AG09309 (cell line): Measurements from ENCODE around the gene FAAP100.

Source experiments
- DNase-seq: peaks from one replicate; pipeline ENCODE4 v3.0.0-alpha.2; 2010; ENCODE audit warnings: low read depth
- H3K4me3 ChIP-seq: 2 replicates; pipeline ENCODE4 v1.5.1; 2011; ENCODE audit warnings: mild to moderate bottlenecking, low read depth, low read length, moderate library complexity; ENCODE audit not compliant: control insufficient read depth
- TF ChIP-seq, protein P1 (sequence below): IDR thresholded peaks from 2 replicates; pipeline ENCODE4 v1.5.1; 2011; ENCODE audit warnings: mild to moderate bottlenecking, low read depth, low read length, inconsistent platforms; ENCODE audit not compliant: insufficient read depth, control insufficient read depth; ENCODE audit errors: missing control alignments

Gene FAAP100

DNA sequence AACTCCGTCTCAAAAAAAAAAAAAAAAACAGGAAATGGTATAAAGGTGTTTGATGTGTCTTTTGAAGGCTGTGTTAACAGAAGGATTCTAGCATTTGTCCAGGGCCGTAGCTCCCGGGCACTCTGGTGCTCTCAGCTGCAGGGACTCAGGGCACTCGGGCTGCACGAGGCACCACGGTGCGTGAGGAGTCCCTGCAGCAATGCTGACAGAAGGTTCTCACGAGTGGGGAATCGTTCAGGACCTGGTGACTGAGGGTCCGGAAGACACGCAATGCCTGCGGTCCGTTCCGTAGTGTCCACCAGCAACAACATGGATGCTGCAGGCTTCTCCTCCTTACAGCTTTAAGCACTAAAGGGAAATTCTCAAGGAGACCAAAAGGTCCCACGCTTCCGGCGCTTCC lies 12.6 kb upstream of the FAAP100 start:
- DNase-seq: no peak
- H3K4me3 ChIP-seq: no peak overlapping the region
- TF ChIP-seq, protein P1, sequence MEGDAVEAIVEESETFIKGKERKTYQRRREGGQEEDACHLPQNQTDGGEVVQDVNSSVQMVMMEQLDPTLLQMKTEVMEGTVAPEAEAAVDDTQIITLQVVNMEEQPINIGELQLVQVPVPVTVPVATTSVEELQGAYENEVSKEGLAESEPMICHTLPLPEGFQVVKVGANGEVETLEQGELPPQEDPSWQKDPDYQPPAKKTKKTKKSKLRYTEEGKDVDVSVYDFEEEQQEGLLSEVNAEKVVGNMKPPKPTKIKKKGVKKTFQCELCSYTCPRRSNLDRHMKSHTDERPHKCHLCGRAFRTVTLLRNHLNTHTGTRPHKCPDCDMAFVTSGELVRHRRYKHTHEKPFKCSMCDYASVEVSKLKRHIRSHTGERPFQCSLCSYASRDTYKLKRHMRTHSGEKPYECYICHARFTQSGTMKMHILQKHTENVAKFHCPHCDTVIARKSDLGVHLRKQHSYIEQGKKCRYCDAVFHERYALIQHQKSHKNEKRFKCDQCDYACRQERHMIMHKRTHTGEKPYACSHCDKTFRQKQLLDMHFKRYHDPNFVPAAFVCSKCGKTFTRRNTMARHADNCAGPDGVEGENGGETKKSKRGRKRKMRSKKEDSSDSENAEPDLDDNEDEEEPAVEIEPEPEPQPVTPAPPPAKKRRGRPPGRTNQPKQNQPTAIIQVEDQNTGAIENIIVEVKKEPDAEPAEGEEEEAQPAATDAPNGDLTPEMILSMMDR: no peak

DNA sequence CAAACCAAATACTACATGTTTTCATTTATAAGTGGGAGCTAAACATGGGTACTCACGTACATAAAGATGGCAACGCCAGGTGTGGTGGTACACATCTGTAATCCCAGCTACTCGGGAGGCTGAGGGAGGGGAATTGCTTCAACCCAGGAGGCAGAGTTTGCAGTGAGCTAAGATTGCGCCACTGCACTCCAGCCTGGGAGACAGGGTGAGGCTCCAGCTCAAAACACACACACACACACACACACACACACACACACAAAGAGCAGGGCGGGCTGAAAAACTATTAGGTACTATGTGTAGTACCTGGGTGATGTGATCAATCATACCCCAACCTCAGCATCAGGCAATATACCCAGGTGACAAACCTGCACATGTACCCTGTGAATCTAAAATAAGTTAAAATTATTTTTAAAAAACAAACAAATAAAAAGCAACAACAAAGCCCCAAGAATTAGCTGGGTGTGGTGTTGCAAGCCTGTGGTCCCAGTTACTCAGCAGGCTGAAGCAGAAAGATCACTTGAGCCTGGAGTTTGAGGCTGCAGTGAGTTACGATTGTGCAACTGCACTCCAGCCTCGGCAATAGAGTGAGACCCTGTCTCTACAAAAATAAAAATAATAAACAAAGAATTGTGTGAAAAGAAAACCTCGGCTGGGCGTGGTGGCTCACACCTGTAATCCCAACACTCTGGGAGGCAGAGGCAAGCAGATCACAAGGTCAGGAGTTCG lies 11.9 kb upstream of the FAAP100 start:
- peak; percentile 89 for DNase-seq
- TF ChIP-seq, protein P1: no peak
- H3K4me3 ChIP-seq: no peak overlapping the region

DNA sequence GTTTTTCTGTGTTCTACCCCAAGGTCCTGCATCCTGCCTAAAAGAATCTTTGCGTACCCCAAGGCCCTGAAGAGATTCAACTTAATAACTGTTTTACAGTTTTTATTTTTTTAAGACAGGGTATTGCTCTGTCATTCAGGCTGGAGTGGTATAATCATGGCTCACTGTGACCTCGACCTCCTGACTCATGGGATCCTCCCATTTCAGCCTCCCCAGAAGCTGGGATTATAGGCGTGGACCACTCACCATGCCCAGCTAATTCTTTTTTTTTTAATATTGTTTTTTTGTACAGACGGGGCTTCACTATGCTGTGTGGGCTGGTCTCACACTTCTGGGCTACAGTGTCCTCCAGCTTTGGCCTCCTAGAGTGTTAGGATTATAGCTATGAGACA lies 9.3 kb upstream of the FAAP100 start:
- DNase-seq: no peak
- no peak overlapping the region for H3K4me3 ChIP-seq
- TF ChIP-seq, protein P1: no peak

DNA sequence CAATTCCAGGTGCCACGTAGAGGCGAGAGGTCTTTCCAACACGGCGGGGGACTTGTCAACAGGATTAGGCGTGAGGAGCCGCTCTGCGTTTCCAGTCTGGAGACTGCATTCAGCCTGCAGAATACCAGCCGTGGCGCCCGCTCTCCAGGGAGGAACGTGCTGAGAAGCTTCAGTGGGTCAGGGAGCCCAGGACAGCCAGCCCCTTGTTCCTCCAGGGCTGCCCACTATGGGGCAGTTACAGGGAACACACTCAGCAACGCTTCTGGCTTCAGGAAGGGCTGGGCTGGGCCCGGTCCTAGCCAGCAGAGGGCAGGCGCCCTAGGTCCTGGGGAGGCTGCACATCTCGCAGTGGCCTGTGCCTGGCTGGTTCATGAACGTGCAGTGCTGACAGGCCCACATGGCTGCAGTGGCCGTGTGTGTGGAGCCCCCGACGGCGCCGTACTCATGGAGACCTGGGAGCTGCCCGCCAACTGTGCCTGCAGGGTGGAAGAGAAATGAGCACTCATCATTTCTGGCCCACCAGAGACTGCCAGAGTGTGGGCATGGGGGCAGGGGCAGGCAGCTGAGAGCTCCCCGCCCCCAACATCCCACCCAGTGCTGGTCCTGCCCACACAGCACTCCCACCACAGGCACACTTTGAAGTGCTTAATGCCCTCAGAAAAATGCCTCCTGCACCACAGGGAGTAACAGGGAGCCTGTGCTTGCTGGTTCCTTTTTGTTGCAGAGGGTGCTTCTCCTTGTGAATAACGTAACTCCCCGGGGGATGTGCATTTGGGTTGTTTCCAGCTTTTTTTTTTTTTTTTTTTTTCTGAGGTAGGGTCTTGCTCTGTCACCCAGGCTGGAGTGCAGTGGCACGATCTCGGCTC lies 7.0 kb upstream of the FAAP100 start:
- H3K4me3 ChIP-seq: no peak overlapping the region
- no peak for DNase-seq
- TF ChIP-seq, protein P1: peak; percentile 32

DNA sequence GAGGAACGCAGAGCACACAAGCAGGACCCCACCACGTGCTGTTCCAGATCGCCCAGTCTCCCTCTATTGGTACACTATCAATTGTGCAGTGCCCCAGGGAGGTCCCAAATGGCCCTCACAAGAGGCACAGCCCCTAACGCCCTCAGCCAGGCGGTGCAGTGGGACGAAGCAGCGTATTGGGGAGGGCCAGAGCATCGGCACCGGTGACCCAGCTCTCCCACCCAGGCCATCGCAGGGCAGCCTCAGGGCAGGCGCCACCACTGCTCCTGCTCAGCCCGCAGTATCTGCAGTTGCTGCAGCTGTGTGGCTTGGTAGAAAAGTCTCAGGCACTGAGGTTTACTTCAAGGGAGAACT lies 5.9 kb upstream of the FAAP100 start:
- H3K4me3 ChIP-seq: no peak overlapping the region
- no peak for DNase-seq
- TF ChIP-seq, protein P1: no peak

DNA sequence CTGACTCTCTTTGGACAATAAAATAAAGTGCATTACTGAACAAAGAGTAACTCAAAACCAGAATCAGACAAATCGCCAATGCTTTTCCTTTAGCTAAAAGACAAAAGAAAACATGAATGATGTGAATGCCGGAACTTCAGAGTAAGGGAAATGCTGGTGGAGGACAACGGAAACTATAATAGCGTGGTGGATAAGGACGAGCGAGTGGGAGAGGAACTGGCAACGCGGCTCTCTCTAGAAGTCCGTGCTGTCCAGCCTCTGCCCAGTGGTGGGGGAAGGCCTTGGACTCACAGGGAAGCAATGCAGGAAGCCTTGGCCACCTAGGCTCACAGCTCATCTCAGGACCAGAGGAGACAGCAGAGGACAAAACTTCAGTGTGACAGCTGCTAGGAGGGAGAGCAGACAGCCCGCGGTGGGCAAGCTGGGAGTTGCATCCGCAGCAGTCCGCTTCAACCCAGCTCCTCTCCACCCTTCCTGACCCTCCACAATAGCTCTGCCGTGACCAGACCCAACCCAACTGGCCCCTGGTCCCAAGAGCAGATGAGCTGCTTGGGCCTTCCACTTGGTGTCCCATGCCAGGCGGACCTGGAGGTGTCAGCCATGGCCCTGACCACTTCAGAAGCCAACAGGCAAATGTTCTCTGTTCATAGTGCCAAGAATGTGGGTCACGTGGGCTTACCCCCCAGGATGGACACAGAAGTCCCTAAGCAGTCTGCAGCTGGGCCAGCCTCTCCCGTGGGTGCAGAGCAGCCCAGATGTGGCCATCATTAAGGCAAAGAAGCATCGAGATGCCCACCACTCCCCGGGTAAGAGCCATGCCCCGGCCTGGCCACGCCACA lies 5.3 kb upstream of the FAAP100 start:
- DNase-seq: no peak
- H3K4me3 ChIP-seq: no peak overlapping the region
- TF ChIP-seq, protein P1: no peak
